A549 (cell line): ENCODE results near the gene NTHL1. TPM values are rescaled to one million over a fixed set of nuclear protein-coding genes. Genes with fewer than 3 reads are reported as not detected.

Experiments used
- ATAC-seq, 2 experiments: fragments of 200-7000 bp in 1 of 2; fragments of >200 bp in 1 of 2; cut with Nextera tagmentation in 1 of 2; cut with Tn5 transposase in 1 of 2; 3 replicates each; pipeline versions ENCODE4 v1.8.0 to v1.9.1; 2018 to 2020; ENCODE audit warnings: mild to moderate bottlenecking in 1 of 2, moderate library complexity in 1 of 2
- CTCF ChIA-PET: fragments of 300-600 bp; sonication (Branson Sonifier 250); formaldehyde crosslinking; extraction: SDS; loops from one replicate; lab custom pipeline; 2021; ENCODE audit warnings: antibody characterized with exemption, inconsistent platforms; lab: Yijun Ruan, JAX
- POLR2A ChIA-PET: fragments of 350-600 bp; formaldehyde crosslinking; extraction: SDS; loops from one replicate; lab custom pipeline; 2021; ENCODE audit warnings: antibody characterized with exemption, inconsistent platforms; lab: Yijun Ruan, JAX
- DNase-seq, 2 experiments: peaks; one replicate each; pipeline versions ENCODE4 v3.0.0 to v3.0.0-alpha.2; 2011 to 2016; ENCODE audit warnings: low read depth in 1 of 2, low spot score in 1 of 2
- FAIRE-seq: peaks from 2 replicates; lab custom pipeline; 2011; peaks lifted over from hg19 to GRCh38; lab: Jason Lieb, UNC
- H3K27ac ChIP-seq, 2 experiments: fragments of >200 bp; sonication (Bioruptor Twin); formaldehyde crosslinking; 3 replicates each; pipeline ENCODE4 v1.5.1; 2016 to 2017
- H3K4me1 ChIP-seq: fragments of >200 bp; sonication (Bioruptor Twin); formaldehyde crosslinking; 3 replicates; pipeline ENCODE4 v1.6.1; 2016
- H3K4me2 ChIP-seq: fragments of >200 bp; sonication (Bioruptor Twin); formaldehyde crosslinking; 3 replicates; pipeline ENCODE4 v1.6.1; 2016
- H3K4me3 ChIP-seq: fragments of >200 bp; sonication (Bioruptor Twin); formaldehyde crosslinking; 3 replicates; pipeline ENCODE4 v1.5.1; 2016
- H3K9me3 ChIP-seq: fragments of >200 bp; sonication (Bioruptor Twin); formaldehyde crosslinking; 3 replicates; pipeline ENCODE4 v1.6.1; 2016
- CBX2 ChIP-seq: fragments of 200-600 bp; sonication (generic); IDR thresholded peaks from 2 replicates; pipeline ENCODE4 v1.6.1; 2016; ENCODE audit warnings: low read depth, mild to moderate bottlenecking, borderline replicate concordance
- CEBPB ChIP-seq, 2 experiments: fragments of >200 bp in 1 of 2; sonication (Bioruptor Twin) in 1 of 2; formaldehyde crosslinking in 1 of 2; IDR thresholded peaks; 2 replicates each; pipeline ENCODE4 v1.6.1; 2012 to 2016
- E2F6 ChIP-seq: IDR thresholded peaks from 2 replicates; pipeline ENCODE4 v1.6.1; 2012; ENCODE audit warnings: low read depth, borderline replicate concordance
- FOXS1 ChIP-seq: fragments of 250-450 bp; sonication (Bioruptor Pico); IDR thresholded peaks from 2 replicates; pipeline ENCODE4 v1.5.0; 2020; ENCODE audit warnings: mild to moderate bottlenecking, moderate library complexity
- HEYL ChIP-seq: fragments of 250-450 bp; sonication (Bioruptor Pico); IDR thresholded peaks from 2 replicates; pipeline ENCODE4 v1.8.0; 2021; ENCODE audit warnings: mild to moderate bottlenecking, moderate library complexity
- HMGXB4 ChIP-seq: fragments of 250-450 bp; sonication (Bioruptor Pico); IDR thresholded peaks from 2 replicates; pipeline ENCODE4 v1.5.0; 2021; ENCODE audit warnings: mild to moderate bottlenecking, moderate library complexity, borderline replicate concordance
- HOXB13 ChIP-seq: fragments of 250-450 bp; sonication (Bioruptor Pico); IDR thresholded peaks from 2 replicates; pipeline ENCODE4 v1.5.0; 2020; ENCODE audit warnings: low read depth, mild to moderate bottlenecking, moderate library complexity
- HOXB5 ChIP-seq: fragments of 250-450 bp; sonication (Bioruptor Pico); IDR thresholded peaks from 2 replicates; pipeline ENCODE4 v1.5.0; 2020; ENCODE audit warnings: mild to moderate bottlenecking, moderate library complexity
- JUNB ChIP-seq: fragments of >200 bp; sonication (Bioruptor Twin); formaldehyde crosslinking; IDR thresholded peaks from 2 replicates; pipeline ENCODE4 v1.6.1; 2016
- KDM5A ChIP-seq: fragments of 200-600 bp; sonication (generic); IDR thresholded peaks from 2 replicates; pipeline ENCODE4 v1.6.1; 2016; ENCODE audit warnings: antibody characterized with exemption, mild to moderate bottlenecking
- MAFK ChIP-seq: fragments of 450-650 bp; IDR thresholded peaks from 2 replicates; pipeline ENCODE4 v1.6.1; 2014; ENCODE audit not compliant: partially characterized antibody
- MAZ ChIP-seq: fragments of 150-350 bp; IDR thresholded peaks from 2 replicates; pipeline ENCODE4 v1.6.1; 2014; ENCODE audit warnings: antibody characterized with exemption, low read depth, low read length, borderline replicate concordance
- MYC ChIP-seq: IDR thresholded peaks from 2 replicates; pipeline ENCODE4 v1.6.1; 2012; ENCODE audit warnings: mild to moderate bottlenecking, inconsistent platforms, low read length, improper control_type of control experiment, borderline replicate concordance
- NPAS2 ChIP-seq: fragments of 250-450 bp; sonication (Bioruptor Pico); IDR thresholded peaks from 2 replicates; pipeline ENCODE4 v1.8.0; 2022; ENCODE audit warnings: mild to moderate bottlenecking, moderate library complexity, borderline replicate concordance
- NR3C1 ChIP-seq: fragments of >200 bp; sonication (Bioruptor Twin); formaldehyde crosslinking; IDR thresholded peaks from 3 replicates; pipeline ENCODE4 v1.6.1; 2017
- POLR2A ChIP-seq: IDR thresholded peaks from 2 replicates; pipeline ENCODE4 v1.6.1; 2012; ENCODE audit warnings: mild to moderate bottlenecking, low read length
- RARB ChIP-seq: fragments of 250-450 bp; sonication (Bioruptor Pico); IDR thresholded peaks from 2 replicates; pipeline ENCODE4 v1.8.0; 2021; ENCODE audit warnings: mild to moderate bottlenecking, moderate library complexity
- RCOR1 ChIP-seq: fragments of 150-350 bp; IDR thresholded peaks from 2 replicates; pipeline ENCODE4 v1.6.1; 2014; ENCODE audit warnings: antibody characterized with exemption, low read length, low read depth
- SMC3 ChIP-seq: fragments of >200 bp; sonication (Bioruptor Twin); formaldehyde crosslinking; IDR thresholded peaks from 3 replicates; pipeline ENCODE4 v1.6.1; 2018; ENCODE audit warnings: inconsistent platforms
- SREBF2 ChIP-seq: fragments of 450-650 bp; IDR thresholded peaks from 2 replicates; pipeline ENCODE4 v1.6.1; 2014; ENCODE audit warnings: mild to moderate bottlenecking, moderate library complexity
- TFCP2L1 ChIP-seq: fragments of 250-450 bp; sonication (Bioruptor Pico); IDR thresholded peaks from 2 replicates; pipeline ENCODE4 v1.5.0; 2021; ENCODE audit warnings: mild to moderate bottlenecking
- TP53 ChIP-seq: fragments of 250-450 bp; sonication (Bioruptor Pico); IDR thresholded peaks from 2 replicates; pipeline ENCODE4 v1.5.0; 2021; ENCODE audit warnings: mild to moderate bottlenecking, moderate library complexity
- USF2 ChIP-seq: fragments of 450-650 bp; IDR thresholded peaks from 2 replicates; pipeline ENCODE4 v1.6.1; 2014; ENCODE audit warnings: antibody characterized with exemption
- ZC3H11A ChIP-seq: fragments of 450-650 bp; IDR thresholded peaks from 2 replicates; pipeline ENCODE4 v1.6.1; 2014; ENCODE audit warnings: antibody characterized with exemption, mild to moderate bottlenecking
- ZNF302 ChIP-seq: fragments of 250-450 bp; sonication (Bioruptor Pico); IDR thresholded peaks from 2 replicates; pipeline ENCODE4 v1.9.0; 2021; ENCODE audit warnings: inconsistent platforms, mild to moderate bottlenecking, moderate library complexity
- ZSCAN20 ChIP-seq: fragments of 250-450 bp; sonication (Bioruptor Pico); IDR thresholded peaks from 2 replicates; pipeline ENCODE4 v1.8.0; 2022; ENCODE audit warnings: mild to moderate bottlenecking, moderate library complexity
- WGBS: methylation state at CpG from one replicate; pipeline ENCODE4 v1.1.6; 2017; ENCODE audit errors: missing lambda C conversion rate; 5-methylcytosine and 5-hydroxymethylcytosine counted together
- polyA plus RNA-seq, 4 experiments: library from polyadenylated mRNA; depleted of rRNA in 3 of 4; stranded (reverse); fragments of >200 nt; fragmentation: RNase III in 1 of 4; extraction: RNeasy Plus Mini Kit Qiagen cat#74134 plus additional on column Dnase treatment in 1 of 4; gene quantifications; 2 replicates in 3 of 4; 3 replicates in 1 of 4; pipeline ENCODE4 v1.2.3, GENCODE V29; 2011 to 2017
- TF ChIP-seq, protein P1 (sequence below): IDR thresholded peaks from 2 replicates; pipeline ENCODE4 v1.6.1; 2012
- TF ChIP-seq, protein P2 (sequence below): fragments of >200 bp; sonication (Bioruptor Twin); formaldehyde crosslinking; IDR thresholded peaks from 2 replicates; pipeline ENCODE4 v1.6.1; 2016
- TF ChIP-seq, protein P3 (sequence below): IDR thresholded peaks from 2 replicates; pipeline ENCODE4 v1.6.1; 2012
- TF ChIP-seq, protein P4 (sequence below): fragments of 150-350 bp; IDR thresholded peaks from 2 replicates; pipeline ENCODE4 v1.6.1; 2014; ENCODE audit warnings: low read depth, mild to moderate bottlenecking, low read length
- TF ChIP-seq, protein P5 (sequence below): fragments of 200-600 bp; sonication (generic); IDR thresholded peaks from 2 replicates; pipeline ENCODE4 v1.6.1; 2016; ENCODE audit warnings: antibody characterized with exemption, mild to moderate bottlenecking, moderate library complexity

NTHL1 gene
- polyA plus RNA-seq, 2 of the 4 experiments (the other 2 are of a cell fraction): 28.8 to 42.3 TPM

GRCh38 chr16:2075631-2076030, 28.0 kb upstream of the NTHL1 start:
- FAIRE-seq (no peak), DNase-seq (no peak), ATAC-seq (no peak)
- TF ChIP-seq RCOR1 (no peak), TFCP2L1 (no peak), CBX2 (no peak), NPAS2 (CRISPR knock-in tag) (no peak), HOXB13 (CRISPR knock-in tag) (no peak), MYC (no peak), KDM5A (no peak), HEYL (CRISPR knock-in tag) (no peak), ZNF302 (CRISPR knock-in tag) (no peak), TP53 (no peak), POLR2A (no peak), ZSCAN20 (no peak), ZC3H11A (no peak), HMGXB4 (CRISPR knock-in tag) (no peak), SMC3 (no peak), MAZ (no peak), HOXB5 (CRISPR knock-in tag) (no peak)
- TF ChIP-seq, protein P1, sequence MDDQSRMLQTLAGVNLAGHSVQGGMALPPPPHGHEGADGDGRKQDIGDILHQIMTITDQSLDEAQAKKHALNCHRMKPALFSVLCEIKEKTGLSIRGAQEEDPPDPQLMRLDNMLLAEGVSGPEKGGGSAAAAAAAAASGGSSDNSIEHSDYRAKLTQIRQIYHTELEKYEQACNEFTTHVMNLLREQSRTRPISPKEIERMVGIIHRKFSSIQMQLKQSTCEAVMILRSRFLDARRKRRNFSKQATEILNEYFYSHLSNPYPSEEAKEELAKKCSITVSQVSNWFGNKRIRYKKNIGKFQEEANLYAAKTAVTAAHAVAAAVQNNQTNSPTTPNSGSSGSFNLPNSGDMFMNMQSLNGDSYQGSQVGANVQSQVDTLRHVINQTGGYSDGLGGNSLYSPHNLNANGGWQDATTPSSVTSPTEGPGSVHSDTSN: no peak
- TF ChIP-seq, protein P2, sequence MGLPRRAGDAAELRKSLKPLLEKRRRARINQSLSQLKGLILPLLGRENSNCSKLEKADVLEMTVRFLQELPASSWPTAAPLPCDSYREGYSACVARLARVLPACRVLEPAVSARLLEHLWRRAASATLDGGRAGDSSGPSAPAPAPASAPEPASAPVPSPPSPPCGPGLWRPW: no peak
- TF ChIP-seq, protein P3, sequence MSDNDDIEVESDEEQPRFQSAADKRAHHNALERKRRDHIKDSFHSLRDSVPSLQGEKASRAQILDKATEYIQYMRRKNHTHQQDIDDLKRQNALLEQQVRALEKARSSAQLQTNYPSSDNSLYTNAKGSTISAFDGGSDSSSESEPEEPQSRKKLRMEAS: no peak
- Histone ChIP-seq H3K9me3 (no peaks in the 10 kb centered on the region), H3K27ac (no peak overlapping the region), H3K4me3 (no peak overlapping the region), H3K4me1 (no peaks in the 10 kb centered on the region), H3K4me2 (no peak overlapping the region)
- WGBS: 96% methylated on average over 24 of the region's 24 CpGs
- ChIA-PET POLR2A (interaction anchor here (0.7 kb wide), 1 partner anchor 65 kb away, joined by 7 read pairs; no protein-coding TSS in a partner anchor), CTCF (interaction anchor here (0.7 to 4.2 kb wide), 4 partner anchors 16 to 77 kb away, joined by 3 to 15 read pairs (median 4); no protein-coding TSS in a partner anchor)

GRCh38 chr16:2074071-2074470, 26.4 kb upstream of the NTHL1 start:
- Histone ChIP-seq H3K27ac (no peak overlapping the region), H3K4me1 (no peaks in the 10 kb centered on the region), H3K4me2 (no peak overlapping the region), H3K9me3 (no peaks in the 10 kb centered on the region), H3K4me3 (no peak overlapping the region)
- CTCF ChIA-PET: interaction anchor here (1.0 to 4.2 kb wide), 4 partner anchors 10 to 70 kb away, joined by 3 to 15 read pairs (median 3); no protein-coding TSS in a partner anchor
- DNase-seq (no peak), ATAC-seq (no peak), FAIRE-seq (no peak)
- WGBS: 95% methylated on average over 14 of the region's 20 CpGs
- POLR2A ChIA-PET: no interaction called here
- TF ChIP-seq SREBF2 (no peak), JUNB (no peak), FOXS1 (CRISPR knock-in tag) (no peak), USF2 (no peak), CEBPB (IDR thresholded peaks at IDR 0.05) (no peak), NR3C1 (no peak), HEYL (CRISPR knock-in tag) (no peak), E2F6 (no peak), RARB (CRISPR knock-in tag) (no peak), MAFK (no peak)
- TF ChIP-seq, protein P2: no peak
- TF ChIP-seq, protein P4, sequence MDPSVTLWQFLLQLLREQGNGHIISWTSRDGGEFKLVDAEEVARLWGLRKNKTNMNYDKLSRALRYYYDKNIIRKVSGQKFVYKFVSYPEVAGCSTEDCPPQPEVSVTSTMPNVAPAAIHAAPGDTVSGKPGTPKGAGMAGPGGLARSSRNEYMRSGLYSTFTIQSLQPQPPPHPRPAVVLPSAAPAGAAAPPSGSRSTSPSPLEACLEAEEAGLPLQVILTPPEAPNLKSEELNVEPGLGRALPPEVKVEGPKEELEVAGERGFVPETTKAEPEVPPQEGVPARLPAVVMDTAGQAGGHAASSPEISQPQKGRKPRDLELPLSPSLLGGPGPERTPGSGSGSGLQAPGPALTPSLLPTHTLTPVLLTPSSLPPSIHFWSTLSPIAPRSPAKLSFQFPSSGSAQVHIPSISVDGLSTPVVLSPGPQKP: no peak
- TF ChIP-seq, protein P5, sequence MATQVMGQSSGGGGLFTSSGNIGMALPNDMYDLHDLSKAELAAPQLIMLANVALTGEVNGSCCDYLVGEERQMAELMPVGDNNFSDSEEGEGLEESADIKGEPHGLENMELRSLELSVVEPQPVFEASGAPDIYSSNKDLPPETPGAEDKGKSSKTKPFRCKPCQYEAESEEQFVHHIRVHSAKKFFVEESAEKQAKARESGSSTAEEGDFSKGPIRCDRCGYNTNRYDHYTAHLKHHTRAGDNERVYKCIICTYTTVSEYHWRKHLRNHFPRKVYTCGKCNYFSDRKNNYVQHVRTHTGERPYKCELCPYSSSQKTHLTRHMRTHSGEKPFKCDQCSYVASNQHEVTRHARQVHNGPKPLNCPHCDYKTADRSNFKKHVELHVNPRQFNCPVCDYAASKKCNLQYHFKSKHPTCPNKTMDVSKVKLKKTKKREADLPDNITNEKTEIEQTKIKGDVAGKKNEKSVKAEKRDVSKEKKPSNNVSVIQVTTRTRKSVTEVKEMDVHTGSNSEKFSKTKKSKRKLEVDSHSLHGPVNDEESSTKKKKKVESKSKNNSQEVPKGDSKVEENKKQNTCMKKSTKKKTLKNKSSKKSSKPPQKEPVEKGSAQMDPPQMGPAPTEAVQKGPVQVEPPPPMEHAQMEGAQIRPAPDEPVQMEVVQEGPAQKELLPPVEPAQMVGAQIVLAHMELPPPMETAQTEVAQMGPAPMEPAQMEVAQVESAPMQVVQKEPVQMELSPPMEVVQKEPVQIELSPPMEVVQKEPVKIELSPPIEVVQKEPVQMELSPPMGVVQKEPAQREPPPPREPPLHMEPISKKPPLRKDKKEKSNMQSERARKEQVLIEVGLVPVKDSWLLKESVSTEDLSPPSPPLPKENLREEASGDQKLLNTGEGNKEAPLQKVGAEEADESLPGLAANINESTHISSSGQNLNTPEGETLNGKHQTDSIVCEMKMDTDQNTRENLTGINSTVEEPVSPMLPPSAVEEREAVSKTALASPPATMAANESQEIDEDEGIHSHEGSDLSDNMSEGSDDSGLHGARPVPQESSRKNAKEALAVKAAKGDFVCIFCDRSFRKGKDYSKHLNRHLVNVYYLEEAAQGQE: no peak
